ENCODE data around the gene ATP6V1G1. TPM values are rescaled to one million over a fixed set of nuclear protein-coding genes. Genes with fewer than 3 reads are reported as not detected.

ATP6V1G1 gene
- polyA plus RNA-seq (2012; ENCODE audit: insufficient read depth, insufficient read length, low read depth) = 326 TPM

GRCh38 chr9:114587345-114588202, at the start of gene ATP6V1G1:
TSS of gene ATP6V1G1 (plus strand) at chr9:114587769. CDS start at chr9:114587839, 70 bp downstream.
- H3K27me3 ChIP-seq = peaks cover 18% of the 10 kb centered on the region
- H3K36me3 ChIP-seq = peaks cover 10% of the 10 kb centered on the region
- TF ChIP-seq CTCF (IDR thresholded peaks at IDR 0.05; ENCODE audit: low read depth, low read length) = 0 out of 2 replicates have a peak, but pooled peaks have one; percentile 19
- peak; percentile 100 for DNase-seq
- no peaks in the 10 kb centered on the region for H3K4me1 ChIP-seq
- H3K4me3 ChIP-seq (ENCODE audit: low read depth, low read length) = peak within 1 kb of the TSS; percentile 99
- no peaks in the 10 kb centered on the region for H3K9me3 ChIP-seq

GRCh38 chr9:114538241-114538640, 49.3 kb upstream of the ATP6V1G1 start:
- DNase-seq = no peak
- Histone ChIP-seq H3K4me1 (no peaks in the 10 kb centered on the region), H3K9me3 (no peaks in the 10 kb centered on the region), H3K4me3 (ENCODE audit: low read depth, low read length) (no peak overlapping the region), H3K27me3 (peaks cover 13% of the 10 kb centered on the region), H3K36me3 (no peaks in the 10 kb centered on the region)
- TF ChIP-seq CTCF (IDR thresholded peaks at IDR 0.05; ENCODE audit: low read depth, low read length) = no peak

GRCh38 chr9:114539701-114540380, 47.7 kb upstream of the ATP6V1G1 start:
- Histone ChIP-seq H3K27me3 (peaks cover 17% of the 10 kb centered on the region), H3K9me3 (no peaks in the 10 kb centered on the region), H3K36me3 (no peaks in the 10 kb centered on the region), H3K4me3 (ENCODE audit: low read depth, low read length) (no peak overlapping the region), H3K4me1 (no peaks in the 10 kb centered on the region)
- no peak for DNase-seq
- no peak for TF ChIP-seq CTCF (IDR thresholded peaks at IDR 0.05; ENCODE audit: low read depth, low read length)

- H3K4me3 ChIP-seq (ENCODE audit: low read depth, low read length) = no peak overlapping the region
- peaks cover 29% of the 10 kb centered on the region for H3K27me3 ChIP-seq
- H3K9me3 ChIP-seq = no peaks in the 10 kb centered on the region
- no peaks in the 10 kb centered on the region for H3K4me1 ChIP-seq
- no peaks in the 10 kb centered on the region for H3K36me3 ChIP-seq
- no peak for DNase-seq
- no peak for TF ChIP-seq CTCF (IDR thresholded peaks at IDR 0.05; ENCODE audit: low read depth, low read length)
Measured at GRCh38 chr9:114545055-114545454, 42.5 kb upstream of the ATP6V1G1 start.

- Histone ChIP-seq H3K4me3 (ENCODE audit: low read depth, low read length) (no peak overlapping the region), H3K36me3 (no peaks in the 10 kb centered on the region), H3K27me3 (peaks cover 29% of the 10 kb centered on the region), H3K9me3 (no peaks in the 10 kb centered on the region), H3K4me1 (no peaks in the 10 kb centered on the region)
- no peak for DNase-seq
- no peak for TF ChIP-seq CTCF (IDR thresholded peaks at IDR 0.05; ENCODE audit: low read depth, low read length)
Measured at GRCh38 chr9:114546851-114547250, 40.7 kb upstream of the ATP6V1G1 start.

All from BE2C (cell line).